K562 (cell line): ENCODE data around the gene IRF2. TPM values are rescaled to one million over a fixed set of nuclear protein-coding genes. Genes with fewer than 3 reads are reported as not detected.
A peak's percentile ranks its signal among the peaks of the same experiment; 100 is the strongest.

Experiments used
- ATF1 ChIP-seq, 2 experiments: fragments of 450-650 bp in 1 of 2; IDR thresholded peaks; 2 replicates each; pipeline ENCODE4 v1.6.1; 2016; ENCODE audit warnings: missing compliant biosample characterization in 1 of 2, missing genetic modification characterization in 1 of 2
- COPS2 ChIP-seq: fragments of 450-650 bp; conservative IDR thresholded peaks from 2 replicates; pipeline ENCODE4 v1.6.1; 2016; ENCODE audit warnings: mild to moderate bottlenecking, moderate library complexity
- E2F8 ChIP-seq: fragments of 450-650 bp; IDR thresholded peaks from 2 replicates; pipeline ENCODE4 v1.7.1; 2018; ENCODE audit warnings: mild to moderate bottlenecking, low read depth; ENCODE audit not compliant: partially characterized antibody
- GTF2B ChIP-seq: IDR thresholded peaks from 2 replicates; pipeline ENCODE4 v1.6.1; 2011; ENCODE audit not compliant: insufficient read length; ENCODE audit errors: extremely low read depth
- HMGXB4 ChIP-seq: sonication (generic); formaldehyde crosslinking; IDR thresholded peaks from 2 replicates; pipeline ENCODE4 v1.8.1; 2023; ENCODE audit warnings: mild to moderate bottlenecking, missing genetic modification reagents
- HNRNPL ChIP-seq: fragments of 200-400 bp; formaldehyde crosslinking; IDR thresholded peaks from 2 replicates; pipeline ENCODE4 v1.6.1; 2017; ENCODE audit warnings: low read depth, mild to moderate bottlenecking, low read length
- ID3 ChIP-seq, 2 experiments: fragments of 250-450 bp in 1 of 2; fragments of 450-650 bp in 1 of 2; sonication (Bioruptor Pico) in 1 of 2; IDR thresholded peaks; 2 replicates each; pipeline versions ENCODE4 v1.6.1 to v1.8.0; 2016 to 2021; ENCODE audit warnings: mild to moderate bottlenecking in 2 of 2, moderate library complexity in 2 of 2, missing compliant biosample characterization in 1 of 2, missing genetic modification characterization in 1 of 2
- LARP7 ChIP-seq: fragments of 450-650 bp; IDR thresholded peaks from 2 replicates; pipeline ENCODE4 v1.6.1; 2016
- MCM5 ChIP-seq: fragments of 450-650 bp; IDR thresholded peaks from 2 replicates; pipeline ENCODE4 v1.6.1; 2016; ENCODE audit warnings: low read depth
- MTA1 ChIP-seq: fragments of 450-650 bp; IDR thresholded peaks from 2 replicates; pipeline ENCODE4 v1.6.1; 2017; ENCODE audit warnings: borderline replicate concordance
- MYBL2 ChIP-seq, 2 experiments: fragments of 450-650 bp in 1 of 2; sonication (generic) in 1 of 2; formaldehyde crosslinking in 1 of 2; IDR thresholded peaks; 2 replicates each; pipeline versions ENCODE4 v1.6.1 to v1.8.1; 2017 to 2022; ENCODE audit warnings: borderline replicate concordance in 1 of 2, inconsistent platforms in 1 of 2, low read depth in 1 of 2, mild to moderate bottlenecking in 1 of 2, missing genetic modification reagents in 1 of 2, moderate library complexity in 1 of 2
- NR2F6 ChIP-seq: fragments of 450-650 bp; formaldehyde crosslinking; IDR thresholded peaks from 2 replicates; pipeline ENCODE4 v1.4.0; 2020; ENCODE audit warnings: mild to moderate bottlenecking
- SMARCE1 ChIP-seq: fragments of 450-650 bp; IDR thresholded peaks from 2 replicates; pipeline ENCODE4 v1.7.1; 2016; ENCODE audit warnings: mild to moderate bottlenecking
- TCF7L2 ChIP-seq: fragments of 150-350 bp; IDR thresholded peaks from 2 replicates; pipeline ENCODE4 v1.6.1; 2016; ENCODE audit warnings: low read depth, mild to moderate bottlenecking, low read length, moderate library complexity
- TFAP4 ChIP-seq: sonication (generic); formaldehyde crosslinking; IDR thresholded peaks from 2 replicates; pipeline ENCODE4 v1.8.0; 2022; ENCODE audit warnings: missing genetic modification reagents, mild to moderate bottlenecking, moderate library complexity, borderline replicate concordance
- ZC3H11A ChIP-seq: IDR thresholded peaks from 2 replicates; pipeline ENCODE4 v1.6.1; 2012; ENCODE audit warnings: low read depth, low read length, improper control_type of control experiment
- ZNF655 ChIP-seq: fragments of 250-450 bp; sonication (Bioruptor Pico); IDR thresholded peaks from 2 replicates; pipeline ENCODE4 v1.5.0; 2021
- ZNF740 ChIP-seq, 3 experiments: fragments of 200-800 bp in 1 of 3; sonication (Bioruptor generic) in 1 of 3; sonication (generic) in 1 of 3; formaldehyde crosslinking in 1 of 3; IDR thresholded peaks; 2 replicates each; pipeline versions ENCODE4 v1.6.1 to v1.8.0; 2016 to 2022; ENCODE audit warnings: mild to moderate bottlenecking in 2 of 3, missing compliant biosample characterization in 2 of 3, missing genetic modification characterization in 2 of 3, missing genetic modification reagents in 1 of 3
- ZNF780A ChIP-seq: fragments of 250-450 bp; sonication (Bioruptor Pico); IDR thresholded peaks from 2 replicates; pipeline ENCODE4 v1.5.0; 2021; ENCODE audit warnings: mild to moderate bottlenecking
- polyA plus RNA-seq, 8 experiments: library from polyadenylated mRNA; depleted of rRNA in 4 of 8; stranded (reverse) in 5 of 8; unstranded in 3 of 8; fragments of >200 nt; fragmentation: Nextera tagmentation in 2 of 8; fragmentation: Illumina TruSeq in 1 of 8; extraction: Ambion mirVana in 2 of 8; extraction: Trizol in 1 of 8; gene quantifications; 2 replicates each; pipeline versions ENCODE4 v1.2.1 to v1.2.3, GENCODE V29; 2011 to 2014; ENCODE audit warnings: inconsistent platforms in 1 of 8, missing spikeins in 1 of 8
- total RNA-seq, 7 experiments: library from RNA; depleted of rRNA in 6 of 7; stranded (reverse); fragments of >200 nt in 6 of 7; fragmentation: Illumina TruSeq in 2 of 7; extraction: Trizol in 2 of 7; gene quantifications; 2 replicates each; pipeline versions ENCODE4 v1.2.1 to v1.2.3, GENCODE V29; 2011 to 2021; ENCODE audit warnings: low replicate concordance in 1 of 7

IRF2 gene
- total and polyA plus RNA-seq, 9 of the 15 experiments (the other 6 are each of a cell fraction or from before 2014, with no cell fraction given), result 7.1 to 17.1 (median 11.3) TPM

- TF ChIP-seq E2F8 (no peak), GTF2B (no peak), NR2F6 (CRISPR knock-in tag) (no peak), ZC3H11A (no peak), MCM5 (no peak), ZNF740 (CRISPR knock-in tag; IDR thresholded peaks at IDR 0.05) (no peak), ZNF740 (tag; IDR thresholded peaks at IDR 0.05) (no peak), ZNF655 (CRISPR knock-in tag) (no peak), SMARCE1 (peak; percentile 93), COPS2 (no peak), ID3 (CRISPR knock-in tag; IDR thresholded peaks at IDR 0.05) (no peak), ID3 (tag; IDR thresholded peaks at IDR 0.05) (no peak), HNRNPL (no peak), ATF1 (CRISPR knock-in tag; IDR thresholded peaks at IDR 0.05) (no peak), ATF1 (tag; IDR thresholded peaks at IDR 0.05) (no peak), MTA1 (no peak), MYBL2 (IDR thresholded peaks at IDR 0.05; ENCODE audit: low read depth) (no peak), MYBL2 (CRISPR knock-in tag; IDR thresholded peaks at IDR 0.05; ENCODE audit: borderline replicate concordance) (no peak), TCF7L2 (no peak), HMGXB4 (CRISPR knock-in tag) (no peak), TFAP4 (peak; percentile 75), ZNF780A (no peak), LARP7 (no peak)
Measured at GRCh38 chr4:184451726-184452125, 22.6 kb downstream of the IRF2 start (continued).
